AG04450 (cell line): ENCODE data around the gene RALGPS1. TPM values are rescaled to one million over a fixed set of nuclear protein-coding genes. Genes with fewer than 3 reads are reported as not detected.

ENCODE experiments used
- CTCF ChIA-PET: fragments of 300-600, 350-600 bp; formaldehyde crosslinking; extraction: SDS; loops from one replicate; lab custom pipeline; 2022; ENCODE audit warnings: antibody characterized with exemption, inconsistent platforms; lab: Charles Lee
- POLR2A ChIA-PET: fragments of 350-600 bp; formaldehyde crosslinking; extraction: SDS; loops from one replicate; lab custom pipeline; 2021; ENCODE audit warnings: antibody characterized with exemption, inconsistent platforms; lab: Yijun Ruan, JAX
- DNase-seq: peaks from one replicate; pipeline ENCODE4 v3.0.0-alpha.2; 2011; ENCODE audit warnings: low read depth, low spot score
- H3K27ac ChIP-seq: one replicate; pipeline ENCODE4 v1.5.1; 2012; ENCODE audit warnings: low read depth, low read length, control low read depth
- H3K27me3 ChIP-seq: one replicate; pipeline ENCODE4 v1.6.0; 2012; ENCODE audit warnings: low read length; ENCODE audit not compliant: control insufficient read depth, insufficient read depth
- H3K4me3 ChIP-seq: 2 replicates; pipeline ENCODE4 v1.5.1; 2011; ENCODE audit warnings: mild to moderate bottlenecking, low read depth, low read length, control low read depth
- H3K9me3 ChIP-seq: 2 replicates; pipeline ENCODE4 v1.5.1; 2012; ENCODE audit warnings: low read length; ENCODE audit not compliant: control insufficient read depth, insufficient read depth
- polyA plus RNA-seq: library from polyadenylated mRNA; depleted of rRNA; stranded (reverse); fragments of >200 nt; gene quantifications from 2 replicates; pipeline ENCODE4 v1.2.3, GENCODE V29; 2011
- TF ChIP-seq, protein P1 (sequence below): IDR thresholded peaks from 2 replicates; pipeline ENCODE4 v1.5.1; 2011; ENCODE audit warnings: low read depth, low read length, control low read depth, inconsistent platforms

Gene RALGPS1
- polyA plus RNA-seq, 1 experiment: 4.6 TPM

DNA sequence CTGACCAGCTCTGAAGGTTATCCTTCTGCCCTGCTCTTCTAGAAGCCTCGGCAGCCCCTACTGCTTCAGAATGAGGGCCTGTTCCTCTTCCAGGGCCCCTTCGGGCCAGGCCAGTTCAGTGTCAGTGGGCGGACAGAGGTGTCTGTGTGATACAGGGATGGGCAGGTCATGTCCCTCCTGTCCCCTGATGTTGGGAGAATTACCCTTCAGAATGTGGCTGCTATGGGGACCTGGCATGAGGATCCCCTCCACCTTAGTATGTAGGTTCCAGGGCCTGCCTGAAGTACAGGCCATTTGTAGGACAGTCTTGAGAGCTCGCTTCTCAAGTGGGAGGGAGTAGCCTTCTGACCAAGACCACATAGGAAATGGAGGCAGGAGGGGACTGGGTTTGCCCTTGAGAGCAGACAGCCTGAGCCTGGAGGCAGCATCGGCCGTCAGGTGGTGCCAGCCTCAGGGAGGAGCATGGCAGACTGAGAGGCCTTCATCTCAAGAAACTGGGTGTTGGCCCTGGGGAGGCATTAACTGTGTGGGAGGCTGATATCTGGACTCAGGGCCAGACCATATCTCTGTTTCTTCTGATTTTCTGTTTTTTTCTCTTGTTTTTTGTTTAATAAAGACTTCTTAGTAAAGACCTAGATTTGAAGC, 175.9 kb downstream of the RALGPS1 start:
- POLR2A ChIA-PET: no interaction called here
- TF ChIP-seq, protein P1, sequence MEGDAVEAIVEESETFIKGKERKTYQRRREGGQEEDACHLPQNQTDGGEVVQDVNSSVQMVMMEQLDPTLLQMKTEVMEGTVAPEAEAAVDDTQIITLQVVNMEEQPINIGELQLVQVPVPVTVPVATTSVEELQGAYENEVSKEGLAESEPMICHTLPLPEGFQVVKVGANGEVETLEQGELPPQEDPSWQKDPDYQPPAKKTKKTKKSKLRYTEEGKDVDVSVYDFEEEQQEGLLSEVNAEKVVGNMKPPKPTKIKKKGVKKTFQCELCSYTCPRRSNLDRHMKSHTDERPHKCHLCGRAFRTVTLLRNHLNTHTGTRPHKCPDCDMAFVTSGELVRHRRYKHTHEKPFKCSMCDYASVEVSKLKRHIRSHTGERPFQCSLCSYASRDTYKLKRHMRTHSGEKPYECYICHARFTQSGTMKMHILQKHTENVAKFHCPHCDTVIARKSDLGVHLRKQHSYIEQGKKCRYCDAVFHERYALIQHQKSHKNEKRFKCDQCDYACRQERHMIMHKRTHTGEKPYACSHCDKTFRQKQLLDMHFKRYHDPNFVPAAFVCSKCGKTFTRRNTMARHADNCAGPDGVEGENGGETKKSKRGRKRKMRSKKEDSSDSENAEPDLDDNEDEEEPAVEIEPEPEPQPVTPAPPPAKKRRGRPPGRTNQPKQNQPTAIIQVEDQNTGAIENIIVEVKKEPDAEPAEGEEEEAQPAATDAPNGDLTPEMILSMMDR: no peak
- no peaks in the 10 kb centered on the region for H3K27me3 ChIP-seq

DNA sequence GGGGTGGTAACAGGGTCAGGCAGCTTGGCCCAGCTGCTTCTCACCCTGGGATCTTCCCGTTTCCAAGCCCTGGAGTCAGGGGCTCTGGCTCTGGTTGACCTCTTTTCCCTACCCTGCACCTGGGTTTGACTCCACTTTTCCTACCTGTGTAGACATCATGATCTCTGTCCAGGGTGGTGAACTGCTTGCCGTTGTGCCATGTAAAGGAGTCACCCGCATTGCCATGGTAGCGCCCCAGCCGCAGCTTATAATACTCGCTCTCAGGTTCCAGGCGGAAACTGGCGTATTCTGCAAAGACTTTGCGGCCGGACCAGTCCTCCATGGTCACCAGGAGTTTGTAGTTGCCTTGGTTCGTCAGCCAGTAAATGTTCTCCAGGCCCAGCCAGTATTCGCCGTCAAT, 176.9 kb downstream of the RALGPS1 start:
- ChIA-PET CTCF (no interaction called here), POLR2A (no interaction called here)
- Histone ChIP-seq H3K27ac (no peak overlapping the region), H3K9me3 (no peaks in the 10 kb centered on the region), H3K27me3 (no peaks in the 10 kb centered on the region), H3K4me3 (no peak overlapping the region)
- TF ChIP-seq, protein P1: no peak
- no peak for DNase-seq

More for the DNA sequence above, 175.9 kb downstream of the RALGPS1 start:
- no peak overlapping the region for H3K27ac ChIP-seq
- H3K9me3 ChIP-seq: no peaks in the 10 kb centered on the region
- DNase-seq: no peak
- CTCF ChIA-PET: no interaction called here
- H3K4me3 ChIP-seq: no peak overlapping the region

DNA sequence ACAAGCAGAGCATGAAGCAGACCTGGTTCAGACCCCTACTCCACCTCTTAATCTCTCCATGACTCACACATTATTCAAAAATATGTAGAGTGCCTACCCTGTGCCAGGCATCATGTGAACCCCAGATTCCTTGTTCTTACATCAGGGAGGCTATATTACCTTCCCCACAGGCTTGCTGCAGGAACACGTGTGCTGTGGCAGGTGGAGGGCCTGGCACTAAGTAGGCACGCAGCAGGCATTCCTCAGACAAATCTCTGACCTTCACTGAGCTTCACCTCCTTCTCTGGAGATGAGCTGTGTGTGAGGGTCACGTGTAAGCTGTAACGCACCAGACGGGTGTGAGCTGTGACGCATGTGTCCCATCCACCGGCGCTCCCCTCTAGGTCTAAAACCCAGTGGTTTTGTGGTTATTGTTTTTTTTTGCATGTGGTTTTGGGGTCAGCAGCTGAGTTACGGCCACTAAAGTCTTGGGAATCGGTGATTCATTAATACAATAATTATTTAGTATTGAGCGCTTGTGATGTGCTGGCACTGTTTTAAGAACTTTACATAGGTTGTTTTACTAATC, 177.5 kb downstream of the RALGPS1 start:
- no peak overlapping the region for H3K27ac ChIP-seq
- POLR2A ChIA-PET: no interaction called here
- CTCF ChIA-PET: no interaction called here
- no peak overlapping the region for H3K4me3 ChIP-seq
- TF ChIP-seq, protein P1: no peak
- no peak for DNase-seq
- no peaks in the 10 kb centered on the region for H3K27me3 ChIP-seq
- no peaks in the 10 kb centered on the region for H3K9me3 ChIP-seq

DNA sequence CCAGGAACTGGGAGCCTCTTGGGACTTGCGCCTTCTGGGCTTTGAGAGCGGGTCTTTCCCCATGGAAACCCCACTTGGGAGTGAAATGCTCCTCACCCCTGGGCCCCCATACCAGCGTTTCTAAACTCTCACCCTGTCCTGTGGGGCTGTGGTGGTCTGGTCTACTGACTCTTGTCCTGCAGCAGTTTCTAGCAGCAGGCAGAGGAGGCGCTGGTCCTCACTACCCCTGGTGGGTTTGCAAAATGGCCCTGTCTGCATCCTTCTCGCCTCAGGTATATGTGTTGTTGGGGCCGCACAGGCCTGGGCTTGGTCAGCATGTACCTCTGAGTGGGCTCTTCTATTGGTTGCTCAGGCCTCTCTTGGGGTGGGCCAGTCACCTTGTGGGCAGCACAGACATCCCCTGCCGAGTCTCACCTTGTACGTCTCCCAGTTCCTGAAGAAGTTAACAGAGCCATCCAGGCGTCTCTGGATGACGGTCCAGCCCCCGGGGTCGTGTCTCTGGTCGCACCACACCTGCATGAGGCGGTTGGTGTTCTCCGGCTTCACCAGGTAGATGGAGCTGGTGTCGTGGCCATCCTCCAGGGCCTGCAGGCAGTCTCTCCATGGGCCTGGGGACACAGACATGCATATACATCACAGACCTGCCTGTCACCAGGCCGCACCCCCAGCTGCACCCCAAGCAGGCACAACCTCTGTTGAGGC, 178.9 kb downstream of the RALGPS1 start:
- ChIA-PET CTCF (no interaction called here), POLR2A (no interaction called here)
- Histone ChIP-seq H3K9me3 (no peaks in the 10 kb centered on the region), H3K4me3 (no peak overlapping the region), H3K27me3 (no peaks in the 10 kb centered on the region), H3K27ac (no peak overlapping the region)
- DNase-seq: no peak
- TF ChIP-seq, protein P1: no peak

DNA sequence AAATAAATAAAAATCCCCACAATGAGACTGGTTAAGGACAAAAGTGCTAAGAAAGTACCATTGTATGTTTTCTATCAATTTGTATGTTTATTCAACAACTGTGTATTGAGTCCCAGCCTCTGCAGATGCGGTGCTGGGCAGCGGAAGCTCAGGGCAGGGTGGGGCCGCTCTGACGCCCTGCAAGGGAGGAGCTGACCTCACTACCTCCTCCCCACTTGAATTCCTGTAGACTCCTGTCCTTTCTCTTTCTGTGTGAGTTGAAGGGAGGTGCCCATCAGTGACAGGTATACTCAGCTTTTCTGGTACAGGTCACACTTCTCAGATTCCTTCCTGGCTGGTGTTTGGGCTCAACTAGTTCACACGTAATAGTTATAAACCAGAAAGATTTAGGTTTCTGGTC, 180.8 kb downstream of the RALGPS1 start:
- Histone ChIP-seq H3K27ac (no peak overlapping the region), H3K27me3 (no peaks in the 10 kb centered on the region), H3K4me3 (no peak overlapping the region), H3K9me3 (no peaks in the 10 kb centered on the region)
- POLR2A ChIA-PET: interaction anchor here (1.4 kb wide), 1 partner anchor 74 kb away, joined by 3 read pairs; no protein-coding TSS in a partner anchor
- TF ChIP-seq, protein P1: no peak
- CTCF ChIA-PET: interaction anchor here (1.4 kb wide), 1 partner anchor 104 kb away, joined by 6 read pairs; no protein-coding TSS in a partner anchor
- DNase-seq: no peak
